Transverse colon (tissue), 4 donors: ENCODE measurements around the gene TMEM63B.

ENCODE experiments used
- EP300 ChIP-seq: sonication (generic); formaldehyde crosslinking; IDR thresholded peaks from one replicate; pipeline ENCODE4 v1.6.1; 2017; ENCODE audit warnings: antibody characterized with exemption, low read depth
- POLR2A ChIP-seq: fragments of 450-650 bp; IDR thresholded peaks from one replicate; pipeline ENCODE4 v1.6.1; 2016; ENCODE audit warnings: antibody characterized with exemption, mild to moderate bottlenecking, moderate library complexity
- POLR2AphosphoS5 ChIP-seq, 3 donors: sonication (generic); formaldehyde crosslinking; IDR thresholded peaks; one replicate each; pipeline ENCODE4 v1.6.1; 2016; ENCODE audit warnings: antibody characterized with exemption in 3 of 3
- TF ChIP-seq, protein P1 (sequence below), 5 experiments: fragments of 200-600 bp in 3 of 5; fragments of 450-650 bp in 2 of 5; sonication (generic) in 3 of 5; IDR thresholded peaks; 1 replicate in 2 of 5; 2 replicates in 3 of 5; pipeline ENCODE4 v1.5.1; 2016 to 2017; ENCODE audit warnings: antibody characterized with exemption in 5 of 5, inconsistent platforms in 3 of 5, mild to moderate bottlenecking in 2 of 5, moderate library complexity in 1 of 5

DNA sequence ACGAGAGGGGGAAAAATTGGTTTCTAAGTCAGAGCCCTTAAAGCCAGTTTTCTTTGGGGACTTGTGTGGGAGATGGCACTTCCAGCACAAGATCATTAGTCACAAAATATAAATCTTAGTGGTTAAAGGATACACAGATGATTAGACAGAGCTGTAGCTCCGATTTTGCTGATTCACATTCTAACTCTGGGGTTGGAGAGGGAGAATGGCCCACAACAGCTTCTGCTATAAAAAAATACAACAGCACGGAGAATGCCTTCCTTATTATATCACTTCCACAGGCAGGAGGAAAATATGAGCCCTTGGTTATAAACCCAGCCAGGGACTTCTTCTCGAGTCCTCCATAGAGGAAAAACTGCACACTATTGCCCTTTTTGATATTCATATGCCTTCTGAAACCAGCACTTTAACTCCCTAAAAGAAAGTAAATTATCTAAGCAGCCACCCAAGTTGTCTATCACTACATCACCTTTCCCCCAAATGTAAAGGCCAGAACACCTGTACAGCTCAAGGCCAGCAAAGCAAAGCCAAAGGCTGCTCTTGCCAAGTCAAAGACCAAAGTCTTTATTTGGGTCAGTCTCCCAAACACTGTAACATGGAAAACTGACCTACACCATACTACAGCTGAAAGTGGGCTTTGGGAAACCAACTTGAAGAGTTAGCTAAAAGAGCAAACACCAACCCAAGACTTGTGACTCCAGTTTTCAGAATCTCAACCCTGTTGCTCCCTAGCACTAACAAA, 10.5 kb upstream of the TMEM63B start:
- TF ChIP-seq, protein P1, sequence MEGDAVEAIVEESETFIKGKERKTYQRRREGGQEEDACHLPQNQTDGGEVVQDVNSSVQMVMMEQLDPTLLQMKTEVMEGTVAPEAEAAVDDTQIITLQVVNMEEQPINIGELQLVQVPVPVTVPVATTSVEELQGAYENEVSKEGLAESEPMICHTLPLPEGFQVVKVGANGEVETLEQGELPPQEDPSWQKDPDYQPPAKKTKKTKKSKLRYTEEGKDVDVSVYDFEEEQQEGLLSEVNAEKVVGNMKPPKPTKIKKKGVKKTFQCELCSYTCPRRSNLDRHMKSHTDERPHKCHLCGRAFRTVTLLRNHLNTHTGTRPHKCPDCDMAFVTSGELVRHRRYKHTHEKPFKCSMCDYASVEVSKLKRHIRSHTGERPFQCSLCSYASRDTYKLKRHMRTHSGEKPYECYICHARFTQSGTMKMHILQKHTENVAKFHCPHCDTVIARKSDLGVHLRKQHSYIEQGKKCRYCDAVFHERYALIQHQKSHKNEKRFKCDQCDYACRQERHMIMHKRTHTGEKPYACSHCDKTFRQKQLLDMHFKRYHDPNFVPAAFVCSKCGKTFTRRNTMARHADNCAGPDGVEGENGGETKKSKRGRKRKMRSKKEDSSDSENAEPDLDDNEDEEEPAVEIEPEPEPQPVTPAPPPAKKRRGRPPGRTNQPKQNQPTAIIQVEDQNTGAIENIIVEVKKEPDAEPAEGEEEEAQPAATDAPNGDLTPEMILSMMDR (IDR thresholded peaks at IDR 0.05), result no peak
- TF ChIP-seq POLR2A, result no peak
- TF ChIP-seq POLR2AphosphoS5 (IDR thresholded peaks at IDR 0.05), result no peak
- TF ChIP-seq EP300, result no peak
